GM19452 (cell line): ENCODE data around the gene DDAH1.

Experiments
- ATAC-seq: cut with Tn5 transposase; IDR thresholded peaks from one replicate; pipeline ENCODE4 v1.9.1; 2021; ENCODE audit not compliant: unreplicated experiment

DDAH1 gene

DNA sequence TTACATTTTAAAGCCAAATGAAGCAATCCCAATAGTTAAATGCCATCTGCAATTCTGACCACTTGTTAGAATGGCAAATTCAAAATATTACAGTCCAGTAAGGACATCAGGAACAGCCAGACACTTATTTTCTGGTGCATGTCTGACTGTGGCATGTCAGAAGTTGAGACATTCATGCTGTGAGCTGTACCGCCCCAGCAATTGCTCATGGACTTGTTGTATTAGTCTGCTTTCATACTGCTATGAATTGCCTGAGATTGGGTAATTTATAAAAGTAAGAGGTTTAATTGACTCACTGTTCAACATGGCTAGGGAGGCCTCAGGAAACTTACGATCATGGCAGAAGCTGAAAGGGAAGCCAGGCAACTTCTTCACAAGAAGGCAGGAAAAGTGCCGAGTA is 19.1 kb downstream of the DDAH1 start:
- ATAC-seq, result no peak

DNA sequence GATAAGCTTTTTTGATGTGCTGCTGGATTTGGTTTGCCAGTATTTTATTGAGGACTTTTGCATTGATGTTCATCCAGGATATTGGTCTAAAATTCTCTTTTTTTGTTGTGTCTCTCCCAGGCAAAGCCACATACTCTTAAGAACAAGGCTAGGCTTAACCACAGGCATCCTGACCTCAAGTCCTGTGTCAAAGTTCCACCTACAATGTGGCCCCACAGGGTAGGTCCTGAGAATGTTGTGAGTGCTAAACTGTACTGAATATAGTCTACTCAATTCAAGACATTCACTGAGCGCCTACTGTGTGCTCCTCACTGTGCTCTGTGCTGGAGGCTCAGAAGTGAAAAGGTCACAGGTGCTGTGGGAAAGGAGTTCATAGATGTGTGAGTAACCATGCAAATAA is 20.6 kb downstream of the DDAH1 start:
- ATAC-seq, result no peak

DNA sequence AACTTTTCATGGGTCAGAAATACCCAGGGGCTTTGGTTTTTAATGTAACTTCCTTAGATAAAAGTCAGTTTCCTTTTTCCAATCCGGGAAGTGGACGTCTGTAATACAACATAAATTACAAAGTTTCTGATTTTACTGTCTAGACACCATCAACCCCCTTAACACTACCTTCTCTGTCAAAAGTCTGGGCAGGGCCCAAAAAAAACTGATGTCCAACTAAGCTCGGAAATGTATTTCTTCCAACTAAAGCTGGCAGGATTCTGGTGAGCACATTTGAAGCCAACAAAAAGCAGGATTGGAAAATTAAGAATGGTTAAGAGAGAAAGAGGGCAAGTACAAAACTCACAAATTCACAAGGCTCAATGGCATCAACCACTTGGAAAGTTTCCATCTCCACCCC is 24.3 kb downstream of the DDAH1 start:
- ATAC-seq, result no peak

DNA sequence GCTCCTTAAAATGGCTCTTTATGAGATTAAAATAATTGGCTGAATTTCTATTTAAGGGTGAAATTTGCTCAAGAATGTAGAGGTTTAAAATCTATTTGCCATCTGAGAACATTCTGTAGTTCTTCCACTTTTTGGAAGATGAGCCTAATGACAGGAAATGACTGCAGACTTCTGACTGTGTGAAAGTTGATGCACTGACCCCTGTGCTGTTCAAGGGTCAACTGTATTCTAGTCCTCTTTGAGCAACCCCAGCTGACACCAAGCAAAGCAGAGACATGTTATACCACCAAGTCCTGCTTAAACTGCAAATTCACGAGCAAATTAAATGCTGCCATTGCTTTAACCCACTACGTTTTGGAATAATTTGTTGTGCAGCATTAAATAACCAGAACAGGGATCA is 26.6 kb downstream of the DDAH1 start:
- no peak for ATAC-seq

DNA sequence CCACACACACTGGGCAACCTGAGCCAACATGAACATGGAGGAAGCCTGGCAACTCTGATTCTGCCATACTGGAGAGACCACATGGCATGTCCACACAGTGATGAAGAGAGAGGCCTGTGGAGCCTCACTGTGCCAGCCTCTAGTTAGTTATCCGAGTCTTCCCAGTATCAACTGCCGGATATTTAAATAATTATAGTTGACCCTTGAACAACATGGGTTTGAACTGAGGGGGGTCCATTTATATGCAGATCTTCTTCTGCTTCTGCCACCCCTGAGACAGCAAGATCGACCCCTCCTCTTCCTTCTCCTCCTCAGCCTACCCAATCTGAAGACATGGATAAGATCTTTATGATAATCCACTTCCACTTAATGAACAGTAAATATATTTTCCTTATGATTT is 27.8 kb downstream of the DDAH1 start:
- ATAC-seq, result no peak

DNA sequence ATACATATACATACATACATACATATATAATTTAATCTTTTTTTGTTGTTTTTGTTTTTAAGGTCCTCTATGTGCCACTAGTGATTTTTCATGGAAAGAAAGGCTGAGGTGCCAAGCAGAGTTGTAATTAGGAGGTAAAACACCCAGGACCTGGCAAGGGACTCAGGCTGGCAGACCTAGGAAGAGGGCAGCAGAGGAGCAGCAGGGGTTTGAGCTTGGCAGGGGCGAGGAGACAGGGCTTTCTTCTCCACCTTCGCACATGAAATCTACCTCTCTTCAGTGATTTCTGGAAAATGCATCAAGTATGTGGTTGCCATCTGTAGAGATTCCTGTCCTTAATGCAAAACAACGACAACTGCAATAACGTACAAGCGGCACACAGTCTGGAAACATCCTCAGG is 31.9 kb downstream of the DDAH1 start:
- ATAC-seq, result no peak

DNA sequence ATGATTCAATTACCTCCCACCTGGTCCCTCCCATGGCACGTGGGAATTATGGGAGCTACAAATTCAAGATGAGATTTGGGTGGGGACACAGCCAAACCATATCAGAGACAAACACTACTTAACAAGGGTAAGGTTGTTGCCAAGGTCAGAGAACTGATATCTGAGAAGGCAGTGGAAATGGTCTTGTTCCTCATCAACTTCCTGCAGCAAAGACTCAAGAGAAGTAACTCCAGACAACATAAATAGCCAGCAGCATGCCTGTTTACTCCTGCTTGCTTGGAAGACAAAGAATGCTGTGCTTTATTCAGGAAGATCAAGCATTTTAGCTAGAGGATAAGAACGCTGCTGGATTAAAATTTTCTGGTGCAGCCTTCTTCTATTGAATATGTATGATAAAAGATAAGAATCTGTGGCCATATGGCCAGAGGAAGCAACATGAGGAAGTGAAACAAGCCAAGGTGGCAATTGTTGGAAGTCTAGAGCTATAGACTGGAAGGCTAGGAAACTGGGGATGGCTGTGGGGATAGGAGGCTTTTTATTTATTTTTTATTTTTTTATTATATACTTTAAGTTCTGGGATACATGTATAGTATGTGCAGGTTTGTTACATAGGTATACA is 36.4 kb downstream of the DDAH1 start:
- ATAC-seq, result no peak

DNA sequence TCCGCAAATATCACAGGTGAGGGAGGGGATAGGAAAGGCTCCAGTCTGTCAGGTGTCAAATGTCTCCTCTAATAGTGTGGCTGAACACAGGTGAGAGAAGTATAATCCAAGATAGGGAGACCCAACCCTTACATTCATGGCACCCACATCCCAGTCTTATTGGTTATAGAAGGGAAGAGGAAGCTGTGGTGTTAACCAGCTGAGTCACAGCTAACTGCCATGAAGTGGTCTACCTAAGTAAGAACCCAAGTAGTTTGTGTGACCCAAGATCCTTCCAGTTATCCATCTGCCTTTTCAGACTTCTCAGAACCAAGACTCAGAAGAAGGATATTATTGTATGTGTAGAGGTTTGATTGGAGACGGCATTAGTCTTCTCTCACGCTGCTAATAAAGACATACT is 37.1 kb downstream of the DDAH1 start:
- no peak for ATAC-seq

DNA sequence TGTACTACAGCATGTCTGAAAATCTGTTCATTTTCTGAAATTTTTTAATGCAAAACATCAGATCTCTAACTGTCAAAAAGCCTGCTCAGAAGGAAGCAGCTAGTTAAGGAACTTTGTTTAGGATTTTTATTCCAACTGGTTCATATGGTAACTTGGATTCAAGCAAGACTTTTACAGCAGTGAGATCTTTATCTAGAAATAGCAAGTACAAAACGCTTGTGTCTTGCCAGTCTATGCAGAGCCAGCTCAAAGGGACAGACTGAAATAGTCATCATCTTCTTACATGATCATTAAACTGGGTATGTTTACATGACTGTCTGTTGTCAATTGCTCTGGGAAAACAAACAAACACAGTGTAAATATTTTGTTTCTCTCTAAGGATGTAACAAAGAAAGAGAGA is 37.6 kb downstream of the DDAH1 start:
- no peak for ATAC-seq

DNA sequence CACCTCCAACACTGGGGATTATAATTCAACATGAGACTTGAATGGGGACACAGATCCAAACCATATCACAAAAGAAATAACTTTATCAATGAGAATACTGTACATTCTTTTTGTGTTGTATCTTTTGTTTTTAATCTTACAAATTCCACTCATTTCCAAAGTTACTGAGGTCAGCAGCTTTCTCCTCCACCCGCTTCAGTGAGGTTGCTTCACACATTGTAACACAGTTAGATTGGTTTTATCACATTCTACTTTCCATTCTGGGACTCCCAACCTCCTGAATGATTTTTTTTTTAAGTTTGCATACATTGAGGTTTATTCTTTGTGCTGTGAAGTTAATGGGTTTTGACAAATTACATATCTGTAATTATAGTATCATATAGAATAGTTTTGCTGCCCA is 43.8 kb downstream of the DDAH1 start:
- ATAC-seq, result no peak

DNA sequence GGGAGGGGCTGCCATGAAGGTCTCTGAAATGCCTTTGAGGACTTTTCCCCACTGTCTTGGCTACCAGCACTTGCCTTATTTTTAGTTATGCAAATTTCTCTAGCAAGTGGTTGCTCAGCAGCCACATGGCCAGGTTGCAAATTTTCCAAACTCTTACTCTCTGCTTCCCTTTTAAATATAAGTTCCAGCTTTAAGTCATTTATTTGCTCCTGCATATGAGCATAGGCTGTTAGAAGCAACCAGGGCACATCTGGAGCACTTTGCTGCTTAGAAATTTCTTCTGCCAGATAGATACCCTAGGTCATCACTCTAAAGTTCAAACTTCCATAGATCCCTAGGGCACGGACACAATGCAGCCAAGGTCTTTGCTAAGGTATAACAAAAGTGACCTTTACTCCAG is 44.8 kb downstream of the DDAH1 start:
- no peak for ATAC-seq

DNA sequence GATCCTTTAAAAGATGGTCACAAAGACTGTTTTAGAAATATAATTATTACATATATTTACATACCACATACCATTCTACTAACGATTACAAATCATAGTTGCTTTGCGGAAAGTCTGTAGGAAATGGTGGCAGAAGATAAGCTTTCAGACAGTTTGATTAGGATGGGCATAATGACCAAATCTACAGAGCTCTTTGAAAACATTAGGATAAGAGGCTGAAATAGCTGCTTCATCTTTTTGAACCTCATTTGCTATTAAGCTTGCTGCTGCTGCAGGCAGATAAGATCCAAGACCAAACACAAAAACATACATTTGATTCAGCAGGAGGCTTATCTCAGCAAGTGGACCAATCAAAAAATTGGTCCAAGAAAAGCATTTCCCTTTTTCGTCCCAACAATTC is 47.1 kb downstream of the DDAH1 start:
- ATAC-seq, result no peak

DNA sequence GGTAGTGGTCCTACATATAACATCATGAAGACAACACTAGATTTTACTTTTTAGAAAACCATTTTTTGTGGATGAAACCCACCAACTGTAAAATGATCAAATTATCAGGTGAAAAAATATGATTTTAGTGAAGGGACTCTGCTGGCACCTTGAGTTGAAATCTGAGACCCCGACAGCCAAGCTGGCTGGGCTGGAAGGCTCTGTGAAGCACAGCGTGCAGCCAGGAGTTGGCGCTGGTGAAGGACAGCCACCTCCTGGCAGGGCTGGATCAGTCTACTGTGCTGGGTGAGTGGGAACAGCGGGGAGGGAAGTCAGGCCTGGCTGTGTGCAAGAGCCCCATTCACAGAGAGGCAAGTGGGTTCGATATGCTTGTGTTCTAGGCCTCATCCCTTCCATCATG is 47.9 kb downstream of the DDAH1 start:
- no peak for ATAC-seq

DNA sequence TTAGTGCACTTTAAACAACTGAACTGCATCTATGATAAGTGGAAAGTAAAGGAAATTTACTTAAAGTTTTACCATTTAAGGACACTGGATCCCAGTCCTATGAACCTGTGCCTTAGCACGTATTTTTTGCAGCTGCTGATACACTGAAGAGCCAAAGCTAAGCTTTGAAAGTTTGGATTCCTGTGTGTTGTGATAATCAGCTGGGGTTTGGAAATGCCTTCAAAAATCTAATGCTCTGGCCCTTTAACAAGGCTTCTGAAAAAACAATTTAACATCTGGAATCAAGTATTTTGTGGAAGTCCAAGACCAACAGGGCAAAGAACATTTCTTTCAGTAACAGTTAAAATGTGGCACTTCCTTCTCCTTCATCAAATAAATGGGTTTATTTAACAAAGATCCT is 51.8 kb downstream of the DDAH1 start:
- ATAC-seq, result no peak

DNA sequence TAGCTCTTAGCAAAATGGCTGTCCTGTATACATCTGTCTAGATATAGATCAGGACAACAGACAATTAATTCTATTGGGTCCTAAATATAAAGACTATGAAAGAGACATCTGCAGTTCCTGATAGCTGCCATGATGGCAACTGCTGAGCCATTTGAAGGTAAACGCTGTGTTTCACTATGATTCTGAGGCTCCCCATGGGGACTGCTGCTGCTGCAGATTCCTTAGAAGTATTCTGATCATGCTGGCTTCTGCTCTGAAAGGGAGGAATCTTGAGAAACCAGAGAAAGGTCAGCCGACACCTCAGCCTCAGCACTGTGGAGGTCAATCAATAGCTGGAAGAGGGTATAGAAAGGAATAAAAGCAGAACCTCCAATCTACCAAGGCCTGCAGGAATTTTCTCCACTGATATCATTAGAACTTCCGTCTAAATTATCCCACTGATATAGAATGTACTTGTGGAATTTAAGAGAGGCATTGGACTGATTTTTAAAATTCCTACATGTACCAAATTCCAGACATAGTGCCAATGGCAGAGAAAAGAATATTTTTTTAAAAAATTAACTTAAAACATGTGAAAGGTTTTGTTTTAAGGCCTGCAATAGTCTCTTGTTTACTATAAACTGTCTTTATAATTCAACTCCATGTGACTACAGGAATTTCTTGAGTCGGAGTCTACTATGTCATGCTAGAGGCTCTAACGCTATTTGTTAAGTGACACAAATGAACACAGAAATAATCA is 53.2 kb downstream of the DDAH1 start:
- ATAC-seq, result no peak

DNA sequence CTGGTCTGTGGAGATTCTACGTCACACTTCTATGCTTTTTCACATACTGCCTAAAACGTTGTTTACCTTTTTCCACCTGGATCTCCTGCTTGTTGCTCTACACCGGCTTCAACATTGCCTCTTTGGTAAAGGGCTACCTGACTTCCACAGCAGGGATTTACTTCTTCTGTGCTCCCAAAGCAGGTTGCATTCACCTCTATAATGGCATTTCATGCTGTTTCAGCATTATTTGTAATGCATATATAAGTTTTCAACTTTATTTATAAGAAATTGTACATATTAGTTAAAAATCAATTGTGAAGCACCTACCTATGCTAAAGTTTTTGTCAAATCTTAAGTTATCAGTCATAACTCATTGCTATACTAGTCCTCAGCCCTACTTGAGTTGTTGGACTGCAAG is 55.4 kb downstream of the DDAH1 start:
- no peak for ATAC-seq

DNA sequence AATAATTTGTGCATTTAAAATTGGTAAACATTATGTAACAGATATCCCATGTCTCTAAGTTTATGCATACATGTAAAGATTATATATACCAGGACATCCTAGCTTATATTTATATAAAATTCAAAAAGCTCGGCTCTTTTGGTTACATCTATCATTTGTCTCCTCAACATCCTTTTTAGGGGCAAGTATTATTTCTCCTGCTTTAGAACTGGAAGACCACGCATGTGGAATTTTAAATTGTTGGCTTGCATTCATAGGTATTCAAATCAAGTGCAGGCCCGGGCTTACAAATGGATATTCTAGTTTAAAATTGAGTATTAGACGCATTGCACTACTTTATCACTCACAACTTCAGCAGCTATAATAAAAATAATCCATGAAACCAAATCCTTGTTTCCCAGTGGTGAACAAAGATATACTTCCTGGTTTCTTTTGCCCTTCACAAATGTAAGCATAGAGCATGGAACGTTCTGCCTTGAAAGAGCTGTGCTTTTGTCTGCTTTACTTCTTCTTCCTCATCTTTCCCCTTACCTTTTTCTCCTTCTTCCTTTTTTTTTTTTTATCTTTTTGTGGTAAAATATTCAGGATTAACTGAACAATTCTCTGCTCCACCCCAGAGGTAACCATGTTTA is 57.1 kb downstream of the DDAH1 start:
- ATAC-seq, result no peak

DNA sequence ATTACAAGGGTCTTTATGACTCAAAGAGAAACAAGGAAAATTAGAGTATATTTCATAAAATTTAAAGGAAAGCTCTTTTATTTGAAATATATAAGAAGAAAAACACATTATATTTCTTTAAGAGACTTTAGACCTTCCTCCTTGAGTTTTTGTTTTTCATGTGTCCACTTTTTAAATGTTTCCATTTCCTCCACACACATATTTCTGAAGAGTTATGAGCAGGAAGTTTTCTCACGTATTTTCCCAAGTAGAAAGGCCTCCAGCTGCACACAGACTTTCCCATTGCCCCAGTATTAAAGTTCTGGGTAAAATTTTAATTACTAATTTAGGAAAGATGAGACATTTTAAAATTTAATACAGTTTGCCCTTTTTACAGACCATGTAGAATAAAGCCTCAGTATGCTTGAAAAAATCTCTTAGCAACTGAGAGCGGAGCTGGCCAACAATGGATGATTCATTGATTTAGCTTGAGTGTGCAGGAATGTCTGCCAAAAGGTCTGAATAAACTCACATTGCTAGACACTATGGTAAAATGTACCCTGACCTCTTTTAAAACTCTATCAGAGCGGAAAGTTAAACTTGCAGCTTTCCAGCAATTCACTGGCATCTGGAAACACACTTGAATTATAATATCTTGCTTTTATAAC is 57.9 kb downstream of the DDAH1 start:
- no peak for ATAC-seq

DNA sequence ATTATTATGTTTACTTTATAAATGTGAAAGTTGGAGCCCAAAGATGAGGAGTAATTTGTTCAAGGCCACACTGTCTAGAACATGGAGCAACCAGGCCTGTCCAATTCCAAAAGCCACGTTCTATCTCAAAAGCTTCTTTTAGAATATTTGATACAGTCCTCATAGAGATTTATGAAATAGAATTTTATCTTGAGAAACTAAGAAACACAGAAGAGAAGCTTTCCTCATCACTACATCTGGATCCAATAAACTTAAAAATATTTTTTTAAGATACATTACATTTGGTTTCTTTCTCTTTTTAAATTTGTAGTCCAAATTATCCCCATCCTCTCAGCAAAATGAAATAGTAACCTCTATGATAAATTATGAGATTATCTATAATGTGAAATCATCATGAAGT is 58.9 kb downstream of the DDAH1 start:
- no peak for ATAC-seq

DNA sequence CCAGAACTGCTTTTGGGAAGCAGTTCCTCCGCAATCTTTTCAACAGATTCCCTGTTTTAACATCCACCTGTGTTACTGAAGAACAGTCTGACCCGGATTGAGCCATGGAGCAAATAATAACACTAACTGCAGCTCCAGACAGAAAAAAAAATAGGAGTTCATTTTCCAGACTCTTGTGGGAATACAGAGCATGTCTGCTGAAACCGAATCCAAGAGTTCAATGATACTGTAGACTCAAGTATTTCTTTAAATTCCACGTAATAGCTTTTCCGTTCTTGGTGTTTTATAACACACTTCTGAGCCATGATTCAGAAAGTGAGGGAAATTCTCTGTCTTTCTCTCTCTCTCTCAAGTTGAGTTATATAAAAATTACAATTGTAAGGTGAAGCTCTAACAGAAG is 60.6 kb downstream of the DDAH1 start:
- no peak for ATAC-seq

DNA sequence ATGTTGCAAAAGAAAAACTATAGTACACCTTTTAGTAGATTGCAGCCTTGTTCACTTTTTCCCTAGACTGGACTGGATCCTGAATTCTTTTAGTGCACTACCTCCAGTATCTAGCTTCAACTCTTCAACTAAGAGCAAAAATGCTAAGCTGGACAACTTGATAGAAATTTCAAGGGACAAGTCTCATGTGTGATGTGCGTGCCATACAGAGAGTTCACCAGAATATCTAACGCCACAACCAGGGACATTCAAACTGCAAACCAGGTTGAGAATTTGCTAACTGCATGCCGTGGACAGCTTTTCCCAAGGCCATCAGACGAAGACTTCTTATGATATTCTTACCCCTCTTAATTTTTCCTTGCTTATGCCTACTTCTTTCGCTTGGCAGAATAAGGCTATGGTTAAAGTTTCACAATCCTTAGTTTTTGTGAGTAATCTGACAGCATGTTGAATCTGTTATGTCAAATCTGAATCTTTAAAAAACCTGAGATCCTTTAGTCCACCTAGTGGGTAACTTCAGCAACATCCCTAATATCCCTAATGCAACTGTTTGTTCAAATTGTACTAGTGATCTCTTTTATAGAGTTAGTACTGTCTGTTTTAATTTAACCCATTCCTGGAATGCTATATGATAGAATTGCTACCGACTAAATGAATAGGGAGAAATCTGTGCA is 66.4 kb downstream of the DDAH1 start:
- ATAC-seq, result no peak
